ENCODE results near the gene ZSWIM8.

- TF ChIP-seq GATA2 (IDR thresholded peaks at IDR 0.05; ENCODE audit: low read depth, low read length) (no peak), GATA3 (IDR thresholded peaks at IDR 0.05; ENCODE audit: low read depth, low read length) (no peak)
These were observed 16.0 kb upstream of the ZSWIM8 start for GRCh38 chr10:73769396-73769795.
